GM12864 (cell line): ENCODE data around the gene TFEC.

ENCODE experiments used
- DNase-seq: peaks from one replicate; pipeline ENCODE4 v3.0.0-alpha.2; 2011; ENCODE audit warnings: low read depth
- H3K4me3 ChIP-seq: 2 replicates; pipeline ENCODE4 v1.5.1; 2011; ENCODE audit warnings: mild to moderate bottlenecking, low read depth, low read length, control low read depth
- TF ChIP-seq, protein P1 (sequence below): IDR thresholded peaks from 2 replicates; pipeline ENCODE4 v1.5.1; 2011; ENCODE audit warnings: low read depth, mild to moderate bottlenecking, moderate library complexity, low read length, control low read depth, inconsistent platforms; ENCODE audit errors: missing control alignments

TFEC gene

DNA sequence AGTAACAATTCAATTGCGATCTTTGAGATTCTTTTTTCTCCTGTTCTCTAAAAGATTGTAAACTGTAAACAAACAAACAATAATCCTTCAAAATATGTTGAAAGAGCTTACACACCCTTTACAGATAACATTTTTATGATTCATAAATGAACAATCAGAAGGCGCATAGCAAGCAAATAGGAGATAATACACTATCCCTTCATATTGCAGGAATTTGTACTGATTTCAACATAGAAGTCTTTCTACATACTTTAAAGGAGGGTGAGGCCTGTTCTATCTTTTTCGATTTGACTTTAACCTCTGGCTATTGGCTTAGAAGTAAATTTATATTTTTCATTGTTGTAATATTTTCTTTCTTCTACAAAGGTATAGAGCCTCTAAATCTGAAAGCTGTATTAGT is 57.2 kb downstream of the TFEC start:
- DNase-seq: no peak
- TF ChIP-seq, protein P1, sequence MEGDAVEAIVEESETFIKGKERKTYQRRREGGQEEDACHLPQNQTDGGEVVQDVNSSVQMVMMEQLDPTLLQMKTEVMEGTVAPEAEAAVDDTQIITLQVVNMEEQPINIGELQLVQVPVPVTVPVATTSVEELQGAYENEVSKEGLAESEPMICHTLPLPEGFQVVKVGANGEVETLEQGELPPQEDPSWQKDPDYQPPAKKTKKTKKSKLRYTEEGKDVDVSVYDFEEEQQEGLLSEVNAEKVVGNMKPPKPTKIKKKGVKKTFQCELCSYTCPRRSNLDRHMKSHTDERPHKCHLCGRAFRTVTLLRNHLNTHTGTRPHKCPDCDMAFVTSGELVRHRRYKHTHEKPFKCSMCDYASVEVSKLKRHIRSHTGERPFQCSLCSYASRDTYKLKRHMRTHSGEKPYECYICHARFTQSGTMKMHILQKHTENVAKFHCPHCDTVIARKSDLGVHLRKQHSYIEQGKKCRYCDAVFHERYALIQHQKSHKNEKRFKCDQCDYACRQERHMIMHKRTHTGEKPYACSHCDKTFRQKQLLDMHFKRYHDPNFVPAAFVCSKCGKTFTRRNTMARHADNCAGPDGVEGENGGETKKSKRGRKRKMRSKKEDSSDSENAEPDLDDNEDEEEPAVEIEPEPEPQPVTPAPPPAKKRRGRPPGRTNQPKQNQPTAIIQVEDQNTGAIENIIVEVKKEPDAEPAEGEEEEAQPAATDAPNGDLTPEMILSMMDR: no peak

DNA sequence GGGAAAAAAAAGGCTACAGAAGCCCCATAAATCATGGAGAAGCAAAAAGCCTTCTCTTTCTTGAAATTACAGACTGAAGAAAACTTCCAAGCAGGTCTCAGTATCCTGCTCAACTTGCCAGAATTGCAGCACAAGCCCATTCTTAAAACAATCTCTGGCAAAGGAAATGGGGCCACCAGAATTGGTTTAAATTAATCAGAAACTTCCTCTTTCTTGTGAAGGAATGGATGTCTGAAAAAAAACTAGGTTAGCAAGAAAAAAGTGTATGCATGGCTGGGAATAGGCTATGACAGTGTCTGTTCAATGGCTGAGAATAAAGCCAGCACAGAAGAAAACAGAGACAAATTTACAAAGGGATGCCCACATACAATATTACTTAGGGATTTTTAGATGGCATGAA is 59.1 kb downstream of the TFEC start:
- no peak overlapping the region for H3K4me3 ChIP-seq
- no peak for DNase-seq
- TF ChIP-seq, protein P1: no peak

More for the DNA sequence above, 57.2 kb downstream of the TFEC start:
- H3K4me3 ChIP-seq: no peak overlapping the region

DNA sequence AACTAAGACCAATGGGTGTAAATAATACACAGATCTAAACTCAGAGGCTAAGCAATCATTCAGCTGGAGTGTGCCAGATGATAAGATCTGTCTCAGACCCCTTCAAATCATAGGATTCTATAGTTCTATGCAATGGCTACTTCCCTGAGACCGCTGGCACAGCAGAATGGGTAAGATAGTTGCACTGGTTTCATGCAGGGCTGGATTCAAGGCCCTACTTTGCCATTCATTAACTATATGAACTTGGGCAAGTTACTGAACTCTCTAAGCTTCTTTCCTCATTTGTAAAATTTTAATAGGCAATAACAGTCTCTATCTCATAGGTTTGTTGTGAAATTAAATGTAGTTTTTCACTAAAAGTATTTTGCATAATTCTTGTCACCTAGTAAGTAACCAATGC is 62.0 kb downstream of the TFEC start:
- H3K4me3 ChIP-seq: no peak overlapping the region
- DNase-seq: no peak
- TF ChIP-seq, protein P1: no peak

DNA sequence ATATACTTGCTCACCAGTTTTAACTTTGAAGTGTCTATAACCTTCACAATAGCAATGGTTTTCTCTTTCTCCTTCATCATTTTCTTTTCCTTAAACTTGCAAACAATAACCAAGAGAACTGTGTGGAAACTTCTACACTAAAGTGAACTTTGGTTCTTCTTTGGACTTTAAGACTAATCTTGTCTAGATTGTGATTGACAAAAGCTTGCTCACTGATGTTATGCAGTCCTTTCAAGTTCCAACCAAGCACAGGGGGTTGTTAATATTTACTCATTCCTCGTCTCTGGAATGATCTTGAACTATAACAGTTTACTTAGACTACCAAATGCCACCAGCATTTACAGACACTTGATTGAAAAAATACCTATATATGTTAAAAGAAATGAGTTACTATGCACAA is 62.4 kb downstream of the TFEC start:
- no peak for DNase-seq
- no peak overlapping the region for H3K4me3 ChIP-seq
- TF ChIP-seq, protein P1: no peak

DNA sequence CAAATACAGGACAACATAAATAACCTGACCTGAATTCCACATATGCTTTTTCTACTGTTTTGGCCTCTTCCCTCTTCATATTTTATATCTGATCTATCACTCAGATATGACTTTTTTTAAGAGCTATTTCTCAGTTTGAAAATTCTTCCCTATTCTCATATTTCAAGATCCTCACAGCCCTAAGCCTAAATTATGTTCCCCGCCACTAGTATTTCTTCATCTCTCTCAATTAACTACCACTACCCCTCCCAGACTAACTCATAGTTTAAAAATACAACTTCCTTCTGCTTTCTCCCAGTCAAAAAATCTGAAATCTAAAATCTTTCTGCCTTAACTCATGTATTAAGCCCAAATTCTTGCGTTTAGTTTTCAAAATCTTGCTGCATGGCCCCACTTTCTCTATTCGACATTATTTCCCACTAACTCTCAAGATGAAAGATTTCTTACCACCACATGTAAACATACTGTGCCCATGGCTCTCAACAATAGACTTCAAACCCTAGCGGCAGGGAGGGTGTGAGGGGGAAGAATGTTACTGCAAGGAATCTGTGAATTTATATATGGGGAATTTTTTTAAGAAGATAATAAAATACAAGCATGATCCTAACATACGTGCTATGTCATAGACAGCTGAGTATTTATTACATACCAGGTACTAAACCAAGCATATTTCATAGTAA is 64.6 kb downstream of the TFEC start:
- no peak for DNase-seq

DNA sequence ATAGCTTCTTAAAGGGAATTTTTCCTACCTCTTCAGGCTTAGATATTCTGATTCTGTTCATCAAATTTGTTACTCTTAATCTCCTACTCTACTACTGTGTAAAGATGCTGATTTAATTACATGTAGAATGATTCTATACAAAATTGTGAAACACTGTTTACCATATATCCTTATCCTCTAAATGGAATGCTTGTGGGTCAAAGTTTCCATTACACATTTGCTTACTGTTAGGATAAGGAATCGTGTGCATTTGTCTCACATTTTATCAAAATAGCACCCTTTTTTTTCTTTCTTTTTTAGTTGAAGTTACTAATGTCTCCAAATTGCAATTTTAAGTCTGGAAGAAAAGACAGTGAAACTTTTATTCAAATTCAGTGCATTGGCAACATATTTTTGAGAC is 65.3 kb downstream of the TFEC start:
- H3K4me3 ChIP-seq: no peak overlapping the region
- TF ChIP-seq, protein P1: no peak
- no peak for DNase-seq

More for the DNA sequence above, 64.6 kb downstream of the TFEC start:
- TF ChIP-seq, protein P1: no peak
- H3K4me3 ChIP-seq: no peak overlapping the region

DNA sequence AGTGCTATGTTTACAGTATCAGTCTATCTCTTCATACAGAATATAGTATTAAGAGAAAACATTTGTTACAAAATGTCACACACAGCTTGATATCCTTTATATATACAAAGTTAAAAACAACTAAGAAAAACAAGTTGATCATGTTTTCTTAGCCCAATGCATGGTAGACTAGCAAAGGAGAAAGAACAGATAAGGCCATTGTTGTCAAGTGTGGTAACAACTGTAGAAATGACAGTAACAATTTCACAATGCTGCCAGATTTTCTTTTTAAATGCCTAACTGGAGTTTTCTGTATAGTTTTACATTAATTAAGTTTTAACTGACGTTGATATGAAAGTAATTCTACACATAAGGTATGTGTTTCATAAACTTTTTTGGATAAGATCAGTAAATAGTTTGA is 65.8 kb downstream of the TFEC start:
- no peak for DNase-seq
- TF ChIP-seq, protein P1: no peak
- no peak overlapping the region for H3K4me3 ChIP-seq
